Endodermal cell (in vitro differentiated cells): ENCODE data around the gene NOS1AP. TPM values are rescaled to one million over a fixed set of nuclear protein-coding genes. Genes with fewer than 3 reads are reported as not detected.

Source experiments
- DNase-seq: peaks from one replicate; pipeline ENCODE4 v3.0.0-alpha.2; 2017
- H3K27ac ChIP-seq: 2 replicates; pipeline ENCODE4 v1.5.1; 2013; ENCODE audit warnings: mild to moderate bottlenecking, low read depth, low read length, moderate library complexity
- H3K27me3 ChIP-seq: 2 replicates; pipeline ENCODE4 v1.6.1; 2013; ENCODE audit warnings: mild to moderate bottlenecking, low read length, moderate library complexity; ENCODE audit not compliant: insufficient read depth, control insufficient read depth, poor library complexity, severe bottlenecking
- H3K36me3 ChIP-seq: 2 replicates; pipeline ENCODE4 v1.7.0; 2013; ENCODE audit warnings: mild to moderate bottlenecking, low read length, moderate library complexity; ENCODE audit not compliant: control insufficient read depth, insufficient read depth
- H3K4me1 ChIP-seq: one replicate; pipeline ENCODE4 v1.7.0; 2013; ENCODE audit warnings: low read length; ENCODE audit not compliant: control insufficient read depth, insufficient read depth
- H3K4me3 ChIP-seq: 2 replicates; pipeline ENCODE4 v1.5.1; 2013; ENCODE audit warnings: mild to moderate bottlenecking, low read length, moderate library complexity
- H3K9ac ChIP-seq: 2 replicates; pipeline ENCODE4 v1.6.1; 2013; ENCODE audit warnings: mild to moderate bottlenecking, low read length, moderate library complexity; ENCODE audit not compliant: poor library complexity, severe bottlenecking; ENCODE audit errors: extremely low read depth
- H3K9me3 ChIP-seq: 2 replicates; pipeline ENCODE4 v1.6.1; 2013; ENCODE audit warnings: mild to moderate bottlenecking, low read length, moderate library complexity; ENCODE audit not compliant: control insufficient read depth
- H3K27ac Mint-ChIP-seq: 2 replicates; pipeline ENCODE4 v1.8.0; 2020; ENCODE audit warnings: mixed read lengths
- H3K27me3 Mint-ChIP-seq: 2 replicates; pipeline ENCODE4 v1.8.0; 2021; ENCODE audit warnings: mild to moderate bottlenecking, mixed read lengths; ENCODE audit not compliant: insufficient read depth
- H3K36me3 Mint-ChIP-seq: 2 replicates; pipeline ENCODE4 v1.8.0; 2020; ENCODE audit warnings: low read depth, mixed read lengths
- H3K4me1 Mint-ChIP-seq: 2 replicates; pipeline ENCODE4 v1.8.0; 2020; ENCODE audit warnings: mixed read lengths
- H3K4me3 Mint-ChIP-seq: 2 replicates; pipeline ENCODE4 v1.8.0; 2020; ENCODE audit warnings: mild to moderate bottlenecking, moderate library complexity, mixed read lengths
- H3K9me3 Mint-ChIP-seq: 2 replicates; pipeline ENCODE4 v1.8.0; 2020; ENCODE audit warnings: mild to moderate bottlenecking, mixed read lengths
- CTCF ChIP-seq: fragments of 200-600 bp; sonication (generic); conservative IDR thresholded peaks from 2 replicates; pipeline ENCODE4 v1.5.0; 2021; ENCODE audit warnings: antibody characterized with exemption, mild to moderate bottlenecking
- WGBS, 2 experiments: methylation state at CpG; one replicate each; pipeline versions ENCODE4 v1.1.5 to v1.1.7; 2013; ENCODE audit warnings: missing lambda C conversion rate in 2 of 2, mixed read lengths in 1 of 2; ENCODE audit not compliant: insufficient coverage in 1 of 2, insufficient read length in 1 of 2; 5-methylcytosine and 5-hydroxymethylcytosine counted together
- total RNA-seq, 2 donors: library from RNA; stranded (reverse); fragmentation: NEBNext Ultra II Directional in 1 of 2; extraction: Animal tissue kit (Norgen Biotek cat#: 25700) in 1 of 2; gene quantifications; 2 replicates in 1 of 2; 3 replicates in 1 of 2; pipeline ENCODE4 v1.2.1, GENCODE V29; 2021

NOS1AP gene
- total RNA-seq, 2 donors from 2014 or later, result 4.8 to 5.9 TPM

- Mint-ChIP-seq H3K4me3 (no peak overlapping the region), H3K27me3 (peaks cover 17% of the 10 kb centered on the region), H3K27ac (no peak overlapping the region), H3K4me1 (peaks cover 20% of the 10 kb centered on the region), H3K36me3 (no peaks in the 10 kb centered on the region), H3K9me3 (no peaks in the 10 kb centered on the region)
- no peaks in the 10 kb centered on the region for H3K36me3 ChIP-seq
- peaks cover 3% of the 10 kb centered on the region for H3K4me1 ChIP-seq
- TF ChIP-seq CTCF, result no peak
- no peak for DNase-seq
- 83% methylated on average over 1 of the region's 1 CpG; no CpG with 5 or more reads in 1 of the 2 experiments for WGBS, 2 experiments
- H3K9ac ChIP-seq, result no peak overlapping the region
- no peak overlapping the region for H3K27ac ChIP-seq
- peaks cover 33% of the 10 kb centered on the region for H3K27me3 ChIP-seq
- H3K4me3 ChIP-seq, result no peak overlapping the region
- no peaks in the 10 kb centered on the region for H3K9me3 ChIP-seq
Measured at GRCh38 chr1:162067466-162067865, 2.0 kb upstream of the NOS1AP start.

GRCh38 chr1:162068301-162068700 lies 1.2 kb upstream of the NOS1AP start:
- Histone ChIP-seq H3K27me3 (peaks cover 37% of the 10 kb centered on the region), H3K4me3 (no peak overlapping the region), H3K9ac (no peak overlapping the region), H3K36me3 (no peaks in the 10 kb centered on the region), H3K27ac (no peak overlapping the region), H3K4me1 (peaks cover 3% of the 10 kb centered on the region), H3K9me3 (no peaks in the 10 kb centered on the region)
- Mint-ChIP-seq H3K4me1 (peaks cover 19% of the 10 kb centered on the region), H3K27ac (no peak overlapping the region), H3K36me3 (no peaks in the 10 kb centered on the region), H3K4me3 (no peak overlapping the region), H3K9me3 (no peaks in the 10 kb centered on the region), H3K27me3 (peaks cover 17% of the 10 kb centered on the region)
- no peak for DNase-seq
- 94 to 100% methylated on average over 2 to 4 of the region's 4 CpGs for WGBS, 2 experiments
- no peak for TF ChIP-seq CTCF

- WGBS, 2 experiments, result 0% methylated on average over 8 to 29 of the region's 29 CpGs
Measured at GRCh38 chr1:162070094-162070748, 730 bp downstream of the NOS1AP start.

More at GRCh38 chr1:162070094-162070748, 730 bp downstream of the NOS1AP start:
- Mint-ChIP-seq H3K27ac (no peak overlapping the region), H3K36me3 (peaks cover 1% of the 10 kb centered on the region), H3K4me3 (peak overlapping the region; percentile 71), H3K27me3 (peaks cover 17% of the 10 kb centered on the region), H3K4me1 (peaks cover 15% of the 10 kb centered on the region), H3K9me3 (peaks cover 2% of the 10 kb centered on the region)
- Histone ChIP-seq H3K9me3 (peaks cover 10% of the 10 kb centered on the region), H3K36me3 (no peaks in the 10 kb centered on the region), H3K4me3 (peak overlapping the region; percentile 80), H3K9ac (peak overlapping the region; percentile 4), H3K27me3 (peaks cover 37% of the 10 kb centered on the region), H3K4me1 (peaks cover 3% of the 10 kb centered on the region), H3K27ac (no peak overlapping the region)
- peak; percentile 13 for TF ChIP-seq CTCF
- DNase-seq, result peak; percentile 84
